NCI-H82 treated with DMSO at 0.1 percent for 48 hours (cell line): Measurements from ENCODE around the gene SLC6A2.
"Not testable (repeated sequence)": the region's sequence is repeated elsewhere in the genome, so short reads cannot be mapped to it uniquely, and the experiment has no call there.

Source experiments
- DNase-seq: peaks from one replicate; lab custom pipeline; 2025; ENCODE audit not compliant: unreplicated experiment; lab: John Stamatoyannopoulos, UW

The SLC6A2 gene

DNA sequence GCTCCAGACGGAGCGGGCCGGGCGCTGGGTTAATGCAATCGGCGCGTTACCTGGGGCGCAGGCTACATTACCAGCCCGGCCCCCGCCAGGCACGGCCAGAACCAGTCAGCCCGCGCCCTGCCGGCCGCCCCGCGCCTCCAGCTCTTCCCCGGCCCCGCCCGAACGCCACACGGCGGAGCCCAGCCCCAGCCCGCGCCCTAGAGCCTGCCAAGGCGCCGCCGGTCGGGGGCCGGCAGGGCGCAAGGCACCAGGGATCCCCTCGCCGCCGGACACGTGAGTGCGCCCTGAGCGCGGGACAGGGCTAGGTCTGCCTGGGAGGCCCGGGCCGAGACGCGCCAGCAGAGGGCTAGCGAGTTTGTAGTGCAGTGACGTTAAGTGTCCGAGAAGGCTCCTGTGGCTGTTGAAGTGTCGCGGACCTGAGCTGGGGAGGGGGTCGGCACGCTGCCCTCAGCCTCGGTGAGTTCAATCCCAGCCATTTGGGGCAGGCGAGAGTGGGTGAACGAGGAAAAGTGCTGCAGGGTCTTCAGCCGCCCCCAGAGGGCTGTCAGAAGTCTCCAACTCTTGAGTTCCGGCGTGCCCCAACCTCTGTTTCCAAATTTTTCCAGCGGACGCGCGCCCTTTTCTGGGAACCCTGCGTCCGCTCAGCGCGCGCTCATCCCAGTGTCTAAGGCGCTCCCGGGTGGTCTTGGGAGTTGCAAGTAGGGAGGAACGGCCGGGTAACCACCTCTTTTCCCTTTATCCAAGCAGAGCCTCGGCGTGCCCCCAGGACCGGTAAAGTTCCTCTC is at the start of gene SLC6A2:
Gene SLC6A2, plus strand, starts transcription at position 92 of the 785 bp plus-strand sequence. CDS start 707 bp downstream, outside the sequence.
- no peak for DNase-seq

DNA sequence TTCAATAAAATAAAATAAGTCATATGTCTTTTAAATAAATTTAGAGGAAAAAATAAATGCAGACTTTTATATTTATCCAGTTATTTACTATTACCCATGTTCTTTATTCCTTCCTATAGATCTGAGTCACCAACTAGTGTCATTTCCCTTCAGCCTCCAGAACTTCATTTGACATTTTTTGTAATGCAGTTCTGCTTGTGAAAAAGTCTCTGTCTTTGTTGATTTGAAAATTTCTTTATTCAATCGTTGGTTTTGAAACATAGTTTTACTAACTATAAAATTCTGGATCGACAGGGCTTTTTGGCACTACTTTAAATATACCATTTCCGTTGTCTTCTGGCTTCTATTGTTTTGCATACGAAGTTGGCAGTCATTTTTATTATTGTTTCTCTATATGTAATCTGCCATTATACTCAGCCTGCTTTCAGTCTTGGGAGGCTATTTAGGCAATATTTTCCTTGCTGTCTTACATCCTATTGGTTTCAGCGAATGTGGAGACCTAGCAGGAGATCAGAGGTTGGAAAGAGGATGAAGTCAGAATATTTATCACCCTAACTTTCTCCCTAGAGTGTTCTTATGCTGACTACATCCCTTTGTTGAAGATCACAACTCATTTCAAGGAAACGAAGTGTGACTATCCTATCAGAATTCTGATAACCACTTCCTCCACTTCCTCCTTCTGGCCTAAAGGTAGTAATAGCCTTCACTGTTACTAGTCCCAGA is 42.0 kb upstream of the SLC6A2 start:
- no peak for DNase-seq

DNA sequence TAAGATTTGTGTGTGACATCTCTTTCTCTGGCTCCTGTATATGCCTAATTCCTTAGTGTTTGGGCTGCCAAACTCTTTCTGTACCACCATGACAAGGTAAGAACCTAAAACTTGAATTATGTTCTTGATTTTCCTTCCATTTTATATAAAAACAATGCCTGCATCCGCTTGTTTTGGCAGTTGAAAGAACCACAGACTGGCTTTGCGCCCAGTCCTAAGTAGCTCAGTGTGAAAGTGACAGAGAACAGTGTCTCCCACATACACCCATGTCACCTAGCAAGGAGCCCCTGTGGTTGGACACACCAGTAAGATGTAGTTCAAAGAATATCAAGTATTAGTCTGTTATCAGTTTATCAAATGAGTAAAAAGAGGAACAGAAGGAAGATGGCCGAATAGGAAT is 40.7 kb upstream of the SLC6A2 start:
- DNase-seq = no peak

DNA sequence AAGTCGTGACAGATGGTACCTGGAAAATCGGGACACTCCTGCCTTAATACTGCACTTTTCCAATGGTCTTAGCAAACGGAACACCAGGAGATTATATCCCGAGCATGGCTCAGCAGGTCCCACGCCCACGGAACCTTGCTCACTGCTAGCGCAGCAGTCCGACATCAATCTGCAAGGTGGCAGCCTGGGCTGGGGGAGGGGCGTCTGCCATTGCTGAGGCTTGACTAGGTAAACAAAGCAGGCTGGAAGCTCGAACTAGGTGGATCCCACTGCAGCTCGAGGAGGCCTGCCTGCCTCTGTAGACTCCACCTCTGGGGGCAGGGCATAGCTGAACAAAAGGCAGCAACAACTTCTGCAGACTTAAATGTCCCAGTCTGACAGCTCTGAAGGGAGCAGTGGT is 40.1 kb upstream of the SLC6A2 start:
- not testable (repeated sequence) for DNase-seq

DNA sequence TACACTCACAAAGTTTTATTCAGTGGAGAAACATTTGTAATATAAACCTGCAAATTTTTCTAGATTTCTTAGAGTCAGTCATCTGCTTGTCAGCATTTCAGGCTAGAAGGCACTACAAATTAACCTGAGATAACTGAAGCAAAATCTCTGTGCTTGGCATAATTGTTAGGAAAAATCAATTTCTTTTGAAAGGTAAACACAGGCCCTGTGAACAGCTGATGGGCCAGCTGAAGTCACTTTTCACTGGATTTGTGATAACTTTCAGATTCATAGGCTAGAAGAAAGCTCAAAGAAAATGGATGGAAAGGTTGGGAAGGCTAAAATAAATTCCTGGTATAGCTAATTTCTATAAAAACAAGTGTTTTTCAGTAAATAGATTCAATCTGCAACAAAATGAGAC is 34.0 kb upstream of the SLC6A2 start:
- no peak for DNase-seq

DNA sequence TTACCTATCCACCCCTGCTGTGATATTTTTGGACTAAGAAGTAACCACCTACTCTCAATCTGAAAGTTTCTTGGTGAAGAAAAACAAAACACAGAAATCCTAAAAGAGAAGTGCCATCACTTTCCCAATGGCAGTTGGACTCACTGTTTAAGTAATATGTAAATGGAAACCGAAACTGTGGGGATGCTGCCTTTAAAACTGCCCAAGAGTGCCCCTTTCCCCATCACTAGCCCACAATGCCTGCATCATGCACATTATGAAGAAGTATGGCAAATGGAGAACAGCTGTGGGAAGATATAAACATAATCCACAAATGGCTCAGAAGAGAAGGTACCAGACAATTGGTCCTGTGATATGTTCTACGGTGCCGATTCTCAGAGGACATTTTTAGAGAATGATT is 33.5 kb upstream of the SLC6A2 start:
- no peak for DNase-seq

DNA sequence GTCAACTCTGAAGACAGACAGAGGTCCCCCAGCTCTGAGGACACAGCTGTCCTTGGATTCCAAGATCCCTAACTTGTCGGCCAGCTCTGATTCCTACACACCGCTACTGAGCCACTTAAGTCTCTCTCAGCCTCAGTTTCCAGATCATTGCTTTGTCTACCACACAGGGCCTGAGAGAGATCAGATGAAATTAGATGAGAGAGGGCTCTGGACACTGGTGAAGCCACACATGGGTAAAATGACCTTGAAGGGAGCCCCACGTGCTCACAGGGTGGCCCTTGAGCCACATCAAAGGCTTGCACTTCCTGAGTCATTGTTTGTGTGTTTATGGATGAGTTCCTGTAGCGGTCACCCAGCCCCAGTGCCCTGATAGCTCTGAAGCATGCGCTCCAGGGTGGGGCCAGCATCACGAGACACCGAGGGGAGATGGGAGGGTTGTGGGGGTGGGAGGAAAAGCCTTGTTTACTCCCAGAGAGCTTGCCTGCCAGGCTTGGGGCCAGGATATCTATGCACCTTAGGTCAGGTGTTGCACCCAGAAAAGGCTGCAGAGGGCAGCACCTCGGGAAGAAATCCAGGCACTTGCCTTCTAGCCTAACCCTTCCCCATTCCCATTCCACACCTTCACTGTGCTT is 32.7 kb upstream of the SLC6A2 start:
- DNase-seq = no peak

DNA sequence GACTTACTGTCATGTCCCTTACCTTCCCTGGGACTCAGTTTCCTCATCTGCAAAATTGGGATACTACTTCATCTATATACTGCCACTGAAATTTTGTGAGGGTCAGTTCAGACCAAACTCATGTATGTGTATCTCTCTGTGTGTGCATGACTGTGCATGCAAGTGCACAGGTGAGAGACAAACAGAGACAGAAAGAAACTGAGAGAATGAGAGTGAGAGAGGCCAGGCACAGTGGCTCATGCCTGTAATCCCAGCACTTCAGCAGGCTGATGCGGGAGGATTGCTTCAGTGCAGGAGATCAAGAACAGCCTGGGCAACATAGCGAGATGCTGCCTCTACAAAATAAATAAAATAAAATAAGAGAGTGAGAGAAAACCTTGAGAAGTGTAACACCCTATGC is 32.1 kb upstream of the SLC6A2 start:
- DNase-seq = no peak

DNA sequence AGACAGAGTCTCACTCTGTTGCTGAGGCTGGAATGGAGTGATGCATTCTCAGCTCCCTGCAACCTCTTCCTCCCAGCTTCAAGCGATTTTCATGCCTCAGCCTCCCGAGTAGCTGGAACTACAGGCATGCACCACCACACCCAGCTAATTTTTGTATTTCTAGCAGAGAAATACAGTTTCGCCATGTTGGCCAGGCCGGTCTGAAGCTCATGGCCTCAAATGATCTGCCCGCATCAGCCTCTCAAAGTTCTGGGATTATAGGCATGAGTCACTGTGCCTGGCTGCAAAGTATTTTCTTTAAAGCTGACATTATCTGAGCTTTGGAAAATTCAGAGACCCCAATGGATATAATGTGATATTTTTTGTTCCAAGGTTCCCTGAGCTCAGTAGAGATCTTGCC is 31.1 kb upstream of the SLC6A2 start:
- no peak for DNase-seq

DNA sequence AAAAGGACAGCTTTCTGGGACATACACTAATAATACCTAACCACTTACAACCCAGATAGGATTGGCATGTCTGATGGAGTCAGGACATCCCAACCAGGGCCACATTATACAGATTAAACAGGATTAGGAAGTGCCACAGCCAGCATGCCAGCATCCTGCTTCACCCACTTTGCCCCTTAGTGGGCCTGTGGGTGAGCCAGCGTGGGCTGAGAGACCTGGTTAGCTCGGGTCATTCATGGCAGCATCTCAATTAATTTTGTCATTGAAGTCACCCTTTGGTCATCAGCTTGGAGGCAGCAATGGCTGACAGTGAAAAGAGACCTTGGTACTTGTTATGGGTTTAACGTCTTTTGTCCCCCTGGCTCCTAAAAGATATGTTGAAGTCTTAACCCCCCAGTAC is 29.9 kb upstream of the SLC6A2 start:
- DNase-seq = no peak

DNA sequence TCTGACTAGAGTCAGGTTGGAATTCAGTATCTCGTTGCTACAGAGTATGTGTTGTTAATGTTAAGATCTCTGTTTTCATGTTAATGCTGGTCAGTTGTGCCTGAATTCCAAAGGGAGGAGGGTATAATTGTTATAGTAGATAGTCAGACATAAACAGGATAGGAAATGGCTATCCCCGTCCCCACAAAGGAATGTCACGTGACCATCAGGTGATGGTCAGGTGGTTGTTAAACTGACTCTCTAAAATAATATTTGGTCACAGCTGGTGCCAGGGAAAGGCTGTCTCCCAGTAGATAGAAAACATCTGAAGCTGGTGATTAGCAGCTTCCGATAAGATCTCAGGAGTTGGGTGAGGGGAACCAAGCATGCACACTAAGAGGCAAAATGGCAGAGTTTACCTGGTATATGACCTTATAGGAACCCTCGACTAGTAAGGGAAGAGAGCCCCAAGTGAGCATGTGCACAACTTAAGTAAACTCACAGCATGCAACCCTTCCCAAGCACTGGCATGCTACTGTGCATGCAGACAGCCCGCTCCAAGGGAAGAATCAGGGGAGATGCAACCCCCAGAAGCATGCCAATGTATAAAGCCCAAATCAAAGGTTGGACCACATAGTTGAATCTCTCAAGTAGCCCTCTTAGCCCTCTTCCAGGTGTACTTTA is 27.4 kb upstream of the SLC6A2 start:
- no peak for DNase-seq

DNA sequence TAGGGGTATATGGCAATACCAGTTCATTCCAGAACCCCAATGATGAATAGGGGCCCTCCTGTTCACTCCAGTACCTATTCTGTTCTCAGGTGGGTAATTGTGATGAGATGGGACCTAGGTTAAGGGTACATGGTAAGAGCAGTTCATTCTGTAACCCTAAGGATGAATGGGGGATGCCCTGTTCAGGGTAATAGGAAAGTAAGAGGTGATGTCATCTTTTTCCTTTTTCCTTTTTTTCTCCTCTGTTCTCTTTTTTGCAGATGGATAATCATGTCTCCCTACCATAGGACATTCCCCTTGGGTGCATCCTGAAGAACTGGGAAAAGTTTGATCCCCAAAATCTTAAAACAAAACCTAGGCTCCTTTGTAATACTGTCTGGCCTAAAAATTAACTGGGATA is 25.0 kb upstream of the SLC6A2 start:
- no peak for DNase-seq

DNA sequence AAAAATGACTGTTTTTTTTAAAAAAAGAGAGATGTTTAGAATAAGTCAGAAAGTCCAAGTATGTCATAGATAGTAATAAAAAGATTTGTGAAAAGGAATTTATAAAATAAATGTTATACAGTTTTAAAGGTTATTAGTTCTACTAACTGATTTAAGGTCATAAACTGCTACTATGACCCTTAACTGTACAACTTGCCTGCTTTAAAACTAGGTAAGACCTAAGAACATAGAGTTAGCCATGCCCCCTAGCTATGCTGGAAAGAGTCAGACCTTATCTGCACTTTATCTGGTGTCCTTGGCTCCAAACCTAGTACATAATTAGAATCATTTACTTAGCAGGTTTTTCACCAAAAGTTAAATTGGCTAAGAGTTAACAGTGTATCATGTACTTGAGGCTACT is 23.5 kb upstream of the SLC6A2 start:
- DNase-seq = no peak

DNA sequence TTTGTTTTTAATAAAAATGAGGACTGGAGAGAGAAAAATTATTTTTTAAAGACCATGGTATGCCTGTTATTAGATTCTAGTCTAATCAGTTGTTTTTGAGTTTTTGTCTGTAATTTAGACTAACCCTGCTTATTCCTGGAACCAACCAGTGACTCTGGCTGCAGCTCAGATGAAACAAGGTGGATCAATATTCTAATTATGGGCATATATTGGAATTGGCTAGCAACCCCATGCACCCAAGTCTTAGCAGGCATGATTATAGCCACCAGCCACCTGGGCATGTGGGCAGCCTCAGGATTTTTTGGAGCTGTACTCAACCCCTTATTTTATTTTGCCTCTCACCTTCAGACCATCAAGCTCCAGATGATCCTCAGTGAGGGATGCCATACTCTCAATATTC is 21.6 kb upstream of the SLC6A2 start:
- no peak for DNase-seq

DNA sequence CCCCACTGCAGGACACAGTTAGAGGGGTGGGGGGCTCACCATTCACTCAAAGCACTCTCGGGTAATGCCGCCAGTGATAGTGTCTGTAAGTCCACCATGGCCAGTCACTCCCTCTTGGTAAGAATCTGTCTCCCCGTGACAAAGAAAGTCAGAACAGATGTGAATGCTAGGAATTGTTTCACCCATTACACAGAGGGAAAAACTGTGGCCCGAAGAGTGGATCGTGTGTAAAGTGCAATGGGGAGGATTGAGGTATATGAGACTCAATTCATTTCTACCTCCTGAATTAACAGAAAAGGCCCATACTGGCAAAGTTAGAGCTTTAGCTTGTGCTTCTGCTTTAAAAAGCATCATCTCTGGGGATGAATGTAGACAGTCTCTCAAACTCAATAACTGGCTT is 17.5 kb upstream of the SLC6A2 start:
- DNase-seq = no peak

DNA sequence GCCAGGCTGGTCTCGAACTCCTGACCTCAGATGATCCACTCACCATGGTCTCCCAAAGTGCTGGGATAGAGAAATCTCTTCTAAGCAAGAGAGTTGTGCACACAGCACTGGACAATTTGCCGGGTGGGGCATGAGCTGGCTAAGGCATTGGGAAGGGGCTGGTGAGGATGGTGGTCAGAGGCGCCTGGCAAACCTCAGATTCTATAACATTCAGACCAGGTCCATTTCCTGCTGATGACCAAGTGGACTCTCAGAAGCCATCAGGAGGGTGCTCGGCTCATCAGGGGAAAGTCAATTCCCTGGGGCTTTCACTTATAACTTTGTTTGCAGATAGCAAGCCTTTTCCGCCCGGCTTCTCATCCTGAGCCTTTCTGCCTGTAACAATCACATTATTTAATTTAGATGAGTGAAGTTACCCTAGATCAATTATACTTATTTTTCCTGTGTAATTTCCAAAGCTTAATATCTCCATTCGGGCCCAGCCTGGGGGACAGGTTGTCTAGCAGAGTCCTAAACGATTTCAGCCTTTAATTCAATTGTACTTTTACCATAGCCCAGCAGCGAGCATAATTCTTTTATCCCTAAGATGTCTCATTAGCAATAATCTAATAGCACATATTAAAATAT is 15.0 kb upstream of the SLC6A2 start:
- no peak for DNase-seq

DNA sequence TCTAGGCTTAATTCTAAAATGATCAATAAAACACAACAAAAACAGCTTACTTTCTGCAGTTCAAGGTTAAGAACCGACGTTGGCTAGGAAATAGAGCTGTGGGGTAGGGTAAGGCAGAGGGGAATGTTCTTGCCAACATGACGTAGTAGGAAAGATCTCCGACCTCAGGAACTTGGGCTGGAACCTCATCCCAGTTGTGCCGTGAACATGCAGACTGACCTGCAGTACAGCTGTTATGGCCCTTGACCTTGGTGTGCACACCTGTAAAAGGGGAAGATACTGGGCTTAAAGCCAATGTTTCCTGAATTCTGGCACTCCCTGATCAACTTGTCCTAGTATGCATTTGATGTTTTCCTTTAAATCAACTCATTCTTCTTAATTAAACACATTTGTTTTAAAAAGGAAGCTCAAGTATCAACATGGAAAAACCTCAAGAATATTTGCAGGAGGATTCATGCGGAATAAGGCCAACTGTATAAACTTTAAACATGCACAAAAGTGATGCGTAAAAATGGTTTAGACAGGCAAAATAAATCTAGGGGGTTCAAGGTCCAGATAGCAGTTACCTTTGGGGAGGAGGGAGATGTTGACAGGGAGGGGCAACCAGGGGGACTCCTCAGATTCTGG is 14.2 kb upstream of the SLC6A2 start:
- DNase-seq = no peak

DNA sequence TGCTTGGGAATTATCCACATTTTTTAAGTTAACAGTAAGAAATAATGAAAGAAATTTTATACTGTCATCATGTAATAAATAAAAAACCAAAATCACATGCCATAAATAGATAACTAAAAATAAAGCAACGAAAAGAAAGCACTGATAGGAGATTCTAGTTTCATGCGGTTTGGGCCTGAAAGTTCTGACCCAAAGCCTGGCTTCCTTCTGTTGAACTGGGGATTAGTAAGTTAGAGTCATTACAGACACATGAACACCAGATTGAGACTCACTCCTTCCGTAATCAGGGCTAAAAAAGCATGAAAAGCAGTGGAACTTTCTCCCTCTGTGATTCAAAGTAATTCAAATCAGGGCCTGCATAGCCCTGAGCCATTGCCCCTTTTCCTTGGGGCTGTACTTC is 13.2 kb upstream of the SLC6A2 start:
- no peak for DNase-seq

DNA sequence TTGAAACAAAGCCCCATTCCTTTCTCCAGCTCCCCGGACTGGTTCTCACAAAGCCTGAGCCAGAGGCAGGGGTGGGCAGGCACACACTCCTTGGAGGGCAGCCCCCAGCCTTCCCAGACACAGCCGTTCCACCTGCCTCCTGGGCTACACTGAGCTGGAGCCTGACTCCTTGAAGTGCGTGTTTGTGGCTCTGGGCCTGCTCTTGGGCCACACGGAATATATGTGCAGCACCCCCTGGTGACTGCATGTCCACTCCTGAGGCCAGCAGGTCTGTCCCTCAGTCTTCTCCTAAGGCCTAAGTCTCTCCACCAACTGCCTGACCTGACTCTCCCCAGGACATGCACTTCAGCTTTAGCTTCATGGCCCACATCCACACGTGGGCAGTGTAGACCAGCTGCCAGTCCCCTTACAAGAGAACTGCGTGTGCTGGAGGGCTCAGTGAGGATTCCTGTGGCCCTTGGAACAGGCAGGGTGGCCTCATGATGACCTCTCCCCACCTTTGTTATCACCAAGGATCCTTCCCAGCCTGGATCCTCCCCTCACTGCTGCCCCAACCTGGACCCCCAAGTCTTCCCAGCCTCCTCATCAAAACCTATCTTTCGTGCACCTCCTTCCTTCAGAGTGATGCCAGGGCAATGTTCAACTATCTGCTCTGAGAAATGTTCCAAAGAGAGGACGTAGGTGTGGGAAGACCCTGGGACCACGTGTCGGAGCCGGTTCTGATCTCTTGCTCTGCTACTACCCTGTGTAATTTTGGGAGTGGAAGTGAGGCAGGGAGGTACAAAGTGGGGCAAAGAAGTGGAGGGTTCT is 12.4 kb upstream of the SLC6A2 start:
- no peak for DNase-seq

DNA sequence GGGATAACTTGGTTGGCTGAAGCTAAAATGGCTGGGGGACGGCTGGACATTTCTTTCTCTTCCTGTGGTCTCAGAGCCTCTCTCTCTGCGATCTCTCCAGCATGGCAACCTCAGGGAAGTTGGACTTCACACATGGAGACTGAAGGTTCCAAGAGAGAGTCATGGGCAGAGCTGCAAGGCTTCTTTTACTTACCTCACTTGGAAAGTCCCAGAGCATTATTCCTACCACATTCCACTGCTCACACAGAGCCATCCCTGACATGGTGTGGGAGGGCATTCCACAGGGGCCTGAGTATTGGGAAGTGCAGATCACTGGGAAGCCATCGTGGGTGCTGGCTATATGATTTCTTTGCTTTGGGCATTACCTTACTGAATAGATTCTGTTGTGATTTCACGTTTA is 9.8 kb upstream of the SLC6A2 start:
- no peak for DNase-seq
